ENCODE measurements around the gene KCTD20.

DNA sequence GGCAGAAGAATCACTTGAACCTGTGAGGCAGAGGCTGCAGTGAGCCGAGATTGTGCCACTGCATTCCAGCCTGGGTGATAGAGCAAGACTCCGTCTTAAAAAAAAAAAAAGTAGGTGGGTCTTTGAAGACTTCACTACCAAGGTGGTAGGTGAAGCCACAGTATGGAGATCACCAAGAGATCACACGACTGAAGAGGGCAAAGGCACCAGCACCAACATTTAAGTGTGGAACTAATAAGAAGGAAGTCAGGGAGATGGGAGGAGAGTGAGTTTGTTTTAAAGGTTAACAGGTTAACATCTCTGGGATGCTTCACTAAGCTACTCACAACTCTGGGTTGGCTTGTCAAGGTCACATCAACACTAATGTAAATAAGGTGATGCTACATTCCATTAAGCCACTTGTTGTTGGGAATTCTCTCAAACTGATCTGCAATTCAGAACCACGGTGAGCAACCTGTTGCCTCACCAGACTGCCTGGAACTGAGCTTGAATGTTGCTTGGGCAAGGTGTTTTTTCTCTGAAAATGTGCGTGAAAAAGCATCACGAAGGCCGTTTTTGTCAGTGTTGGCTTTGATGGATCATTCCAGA is 48.7 kb downstream of the KCTD20 start:
- TF ChIP-seq, protein P1, sequence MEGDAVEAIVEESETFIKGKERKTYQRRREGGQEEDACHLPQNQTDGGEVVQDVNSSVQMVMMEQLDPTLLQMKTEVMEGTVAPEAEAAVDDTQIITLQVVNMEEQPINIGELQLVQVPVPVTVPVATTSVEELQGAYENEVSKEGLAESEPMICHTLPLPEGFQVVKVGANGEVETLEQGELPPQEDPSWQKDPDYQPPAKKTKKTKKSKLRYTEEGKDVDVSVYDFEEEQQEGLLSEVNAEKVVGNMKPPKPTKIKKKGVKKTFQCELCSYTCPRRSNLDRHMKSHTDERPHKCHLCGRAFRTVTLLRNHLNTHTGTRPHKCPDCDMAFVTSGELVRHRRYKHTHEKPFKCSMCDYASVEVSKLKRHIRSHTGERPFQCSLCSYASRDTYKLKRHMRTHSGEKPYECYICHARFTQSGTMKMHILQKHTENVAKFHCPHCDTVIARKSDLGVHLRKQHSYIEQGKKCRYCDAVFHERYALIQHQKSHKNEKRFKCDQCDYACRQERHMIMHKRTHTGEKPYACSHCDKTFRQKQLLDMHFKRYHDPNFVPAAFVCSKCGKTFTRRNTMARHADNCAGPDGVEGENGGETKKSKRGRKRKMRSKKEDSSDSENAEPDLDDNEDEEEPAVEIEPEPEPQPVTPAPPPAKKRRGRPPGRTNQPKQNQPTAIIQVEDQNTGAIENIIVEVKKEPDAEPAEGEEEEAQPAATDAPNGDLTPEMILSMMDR (IDR thresholded peaks at IDR 0.05): no peak
- no peak for TF ChIP-seq POLR2A (IDR thresholded peaks at IDR 0.05)

Measured in thyroid gland (tissue), 4 donors.